Stromal cell of bone marrow (primary cell): ENCODE results near the gene TSPAN13.

Experiments
- DNase-seq: peaks from one replicate; pipeline ENCODE4 v3.0.0-alpha.2; 2012; ENCODE audit warnings: low read depth

The TSPAN13 gene

DNA sequence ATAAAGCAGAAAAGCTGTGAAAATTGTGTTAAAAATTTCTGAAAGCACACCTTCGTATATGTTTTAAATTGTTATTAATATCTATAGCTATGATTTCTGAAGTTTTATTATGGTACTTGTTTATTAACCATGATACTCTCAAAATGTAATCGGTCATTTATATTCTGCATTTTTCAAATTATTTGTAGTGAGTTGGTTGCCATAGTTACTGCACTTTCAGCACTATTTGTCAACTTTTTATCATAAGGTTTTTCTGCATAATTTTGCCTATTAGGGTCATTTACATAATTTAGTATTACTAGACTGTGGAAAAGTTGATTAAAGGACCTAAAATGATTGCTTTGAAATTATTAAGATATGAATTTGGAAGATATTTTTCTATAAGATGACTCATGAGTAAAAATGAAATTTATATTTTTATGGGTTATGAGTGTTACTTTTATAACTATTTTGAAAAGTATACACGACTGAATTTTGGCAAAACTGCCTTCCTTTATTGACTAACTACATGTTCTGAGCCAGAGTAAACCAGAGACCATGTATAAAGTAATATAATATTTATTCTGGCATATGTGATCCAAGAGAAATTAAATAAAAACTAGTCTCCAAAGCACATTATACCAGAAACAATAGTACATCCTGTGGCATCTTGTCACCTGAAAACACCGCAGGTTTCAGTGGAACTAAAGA is 59.1 kb downstream of the TSPAN13 start:
- peak; percentile 43 for DNase-seq

DNA sequence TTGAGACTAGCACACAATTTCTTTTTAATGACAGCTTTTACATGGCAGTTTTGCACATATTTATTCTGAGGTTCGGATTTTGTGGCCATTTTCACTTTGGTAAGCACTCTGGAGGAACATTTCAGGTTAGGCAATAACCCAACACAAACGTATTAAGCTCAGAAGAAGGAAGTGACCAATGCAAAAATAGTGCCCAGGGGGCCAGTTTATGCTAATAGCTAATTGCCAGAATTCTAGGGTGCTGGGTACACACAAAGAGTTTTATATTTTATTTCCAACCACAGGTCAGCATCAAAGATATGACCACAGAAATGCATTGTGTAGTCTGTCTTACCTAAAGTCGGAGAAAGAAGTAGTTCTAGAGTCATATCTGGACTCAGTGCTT is 59.7 kb downstream of the TSPAN13 start:
- DNase-seq, result peak; percentile 69

DNA sequence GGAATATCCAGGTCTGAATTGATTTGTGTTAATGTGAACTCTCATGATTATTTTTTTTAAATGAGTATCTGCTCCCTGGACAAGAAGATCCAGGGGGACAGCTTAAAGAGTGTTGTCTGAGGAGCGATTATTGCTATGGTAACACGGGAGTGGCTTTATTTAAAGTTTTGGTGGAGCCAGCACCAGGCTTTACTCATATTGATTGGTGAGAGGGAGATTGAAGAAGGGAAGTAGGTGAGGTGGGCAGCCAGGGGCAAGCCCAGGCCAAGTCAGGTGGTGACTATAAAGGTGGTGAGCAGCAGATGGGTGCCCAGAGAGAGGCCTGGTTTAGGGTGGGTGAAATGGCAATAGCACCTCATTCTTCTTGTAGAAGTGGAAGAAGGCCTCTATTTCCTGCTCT is 61.4 kb downstream of the TSPAN13 start:
- no peak for DNase-seq

DNA sequence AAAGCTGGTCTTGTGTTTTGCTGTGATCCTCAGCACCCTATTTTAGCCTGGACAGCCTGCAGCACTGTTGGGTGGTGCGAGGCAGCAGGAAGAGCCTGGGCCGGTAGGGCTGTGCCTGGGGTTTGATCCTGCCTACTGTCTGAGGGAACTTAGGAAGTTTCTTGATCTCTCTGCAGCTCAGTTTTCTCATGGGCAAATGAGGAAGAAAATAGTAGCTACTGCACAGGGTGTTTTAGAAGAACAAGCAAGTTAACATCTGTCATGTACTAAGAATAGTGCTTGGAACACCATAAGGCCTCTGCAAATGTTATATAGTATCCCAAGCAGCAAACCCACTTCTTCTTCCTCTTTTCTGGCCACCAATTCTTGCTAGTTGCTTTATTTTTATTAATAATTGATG is 63.3 kb downstream of the TSPAN13 start:
- no peak for DNase-seq

DNA sequence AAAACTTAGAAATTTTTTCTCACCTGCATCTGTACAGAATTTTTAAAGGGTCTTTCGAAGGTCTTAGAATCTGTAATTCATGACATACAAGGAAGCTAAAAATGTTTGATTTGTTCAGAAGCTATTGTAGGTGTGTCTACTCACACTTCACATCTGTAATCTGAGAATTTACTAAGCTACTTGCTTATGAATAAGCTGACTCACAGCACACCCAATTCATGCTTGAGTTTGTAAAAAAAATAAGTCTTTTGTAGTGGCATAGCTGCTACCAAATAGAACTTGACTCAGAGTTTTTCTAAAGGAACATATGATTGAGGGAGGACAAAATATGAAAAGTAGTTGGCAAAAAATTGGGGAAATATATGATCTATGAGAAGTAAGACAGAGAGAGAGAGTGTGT is 64.0 kb downstream of the TSPAN13 start:
- peak; percentile 40 for DNase-seq

DNA sequence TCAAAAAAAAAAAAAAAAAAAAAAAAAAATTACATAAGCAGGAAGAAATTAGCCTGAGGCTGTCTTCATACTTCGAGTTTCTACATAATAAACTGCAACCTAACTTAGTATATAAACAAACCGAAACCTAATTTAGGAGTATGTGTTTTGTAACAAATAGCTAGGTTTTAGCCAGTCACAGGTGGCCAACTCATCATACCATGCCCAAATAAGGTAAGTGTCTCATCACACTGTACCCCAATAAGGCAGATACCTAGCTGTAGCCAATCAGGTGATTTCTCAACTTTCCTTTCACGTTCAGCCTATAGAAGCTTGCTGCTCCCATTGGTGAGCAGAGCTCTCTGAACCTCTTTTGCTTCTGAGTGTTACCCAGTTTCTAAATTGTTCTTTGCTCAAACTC is 65.2 kb downstream of the TSPAN13 start:
- DNase-seq, result no peak

DNA sequence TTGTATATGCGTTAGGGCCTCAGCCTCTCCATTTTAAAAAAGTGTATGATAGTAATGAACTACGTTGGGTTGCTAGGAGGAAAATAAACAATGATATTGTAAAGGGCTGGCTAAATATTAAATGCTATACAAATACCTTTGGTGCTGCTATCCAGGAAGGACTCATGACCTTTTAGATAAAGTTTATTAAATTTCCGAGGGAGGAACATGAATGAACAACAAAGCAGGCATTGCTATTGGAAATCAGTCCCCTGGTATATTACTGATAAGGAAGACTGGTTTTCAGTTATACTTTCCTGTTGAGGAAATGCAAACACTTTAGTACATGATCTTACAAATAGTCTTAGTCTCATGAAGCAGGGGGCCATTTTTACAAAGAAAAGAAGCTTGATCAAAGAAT is 68.5 kb downstream of the TSPAN13 start:
- no peak for DNase-seq

DNA sequence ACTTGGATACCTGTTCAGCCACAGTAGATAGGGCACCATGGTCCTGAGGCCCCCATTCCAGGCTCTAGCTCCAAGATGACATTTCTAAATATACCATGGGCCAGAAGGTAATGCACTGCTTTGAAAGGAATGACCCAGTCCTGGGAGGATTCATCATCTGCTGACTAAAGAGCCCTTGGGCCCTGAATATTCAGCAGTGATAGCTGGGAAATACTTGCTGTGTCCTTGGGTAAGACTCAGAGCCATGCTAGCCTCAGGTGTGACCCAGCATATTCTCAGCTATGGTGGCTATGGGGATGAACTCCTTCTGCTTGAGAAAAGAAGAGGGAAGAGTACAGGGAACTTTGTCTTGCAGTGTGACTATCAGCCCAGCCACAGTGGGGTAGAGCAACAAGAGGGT is 72.5 kb downstream of the TSPAN13 start:
- no peak for DNase-seq

DNA sequence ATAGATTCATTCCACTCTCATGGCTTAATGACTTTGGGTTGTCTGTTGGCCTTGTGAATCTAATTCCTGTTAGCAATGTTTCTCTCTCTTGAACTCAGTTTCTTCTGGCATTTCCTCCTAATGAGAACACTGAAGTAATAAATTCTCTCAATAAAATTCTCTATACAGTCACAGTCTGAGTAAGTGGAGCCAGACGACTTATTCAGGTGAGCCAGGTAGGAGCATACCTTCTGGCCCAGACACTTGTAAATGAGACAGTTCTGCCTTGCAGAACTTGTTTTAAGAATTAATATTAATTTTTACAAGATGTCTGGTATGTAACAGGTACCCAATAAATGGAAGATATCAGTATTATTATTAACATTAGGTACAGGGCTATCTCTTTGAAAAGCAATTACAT is 79.8 kb downstream of the TSPAN13 start:
- no peak for DNase-seq
